ENCODE results near the gene NEK5. TPM values are rescaled to one million over a fixed set of nuclear protein-coding genes. Genes with fewer than 3 reads are reported as not detected.

NEK5 gene
- total and polyA plus RNA-seq, 2 experiments from 2014 or later: 0.73 to 1.3 TPM

- Histone ChIP-seq H3F3A (replicated peaks; ENCODE audit: low read depth) (no peaks in the 10 kb centered on the region), H3K9me2 (ENCODE audit: insufficient read depth) (no peaks in the 10 kb centered on the region; the same call in 1 of the 2 replicates), H3K27ac (ENCODE audit: low read depth) (no peak overlapping the region), H3K27me3 (ENCODE audit: insufficient read depth) (peaks cover 3% of the 10 kb centered on the region; the same call in 1 of the 2 replicates), H3K4me2 (no peak overlapping the region), H3K79me2 (replicated peaks; ENCODE audit: insufficient read depth) (no peaks in the 10 kb centered on the region), H4K20me1 (replicated peaks; ENCODE audit: insufficient read depth) (no peaks in the 10 kb centered on the region), H3K4me3 (no peak overlapping the region), H2AFZ (no peak overlapping the region), H3K36me3 (ENCODE audit: insufficient read depth) (no peaks in the 10 kb centered on the region), H3K4me1 (ENCODE audit: insufficient read depth) (peaks cover 6% of the 10 kb centered on the region; the same call in 1 of the 2 replicates)
- peaks cover 19% of the 10 kb centered on the region for H3K36me3 Mint-ChIP-seq (ENCODE audit: low read depth)
- H3K9me3 Mint-ChIP-seq: peaks cover 5% of the 10 kb centered on the region; the same call in 2 of the 3 replicates
- TF ChIP-seq NANOG (IDR thresholded peaks at IDR 0.05; ENCODE audit: borderline replicate concordance): no peak
- no peak for TF ChIP-seq POLR2AphosphoS5 (IDR thresholded peaks at IDR 0.05; ENCODE audit: low read depth)
- TF ChIP-seq ETS1 (IDR thresholded peaks at IDR 0.05): no peak
- peak; percentile 5 for DNase-seq (ENCODE audit: low spot score)
- H3K4me1 Mint-ChIP-seq: peaks cover 5% of the 10 kb centered on the region; the same call in 2 of the 3 replicates
- peak overlapping the region; percentile 81; the same call in 1 of the 3 replicates for H3K4me3 Mint-ChIP-seq
- H3K27ac Mint-ChIP-seq: no peak overlapping the region
- peaks cover 7% of the 10 kb centered on the region for H3K27me3 Mint-ChIP-seq (ENCODE audit: insufficient read depth, low read depth, poor library complexity)
- ATAC-seq: no peak
Measured at GRCh38 chr13:52127378-52127777, 1.5 kb downstream of the NEK5 start.

- Histone ChIP-seq H3K4me3 (no peak overlapping the region), H3K27me3 (ENCODE audit: insufficient read depth) (peaks cover 3% of the 10 kb centered on the region; the same call in 1 of the 2 replicates), H4K20me1 (replicated peaks; ENCODE audit: insufficient read depth) (no peaks in the 10 kb centered on the region), H3K4me1 (ENCODE audit: insufficient read depth) (peaks cover 6% of the 10 kb centered on the region; the same call in 1 of the 2 replicates), H3F3A (replicated peaks; ENCODE audit: low read depth) (no peaks in the 10 kb centered on the region), H3K4me2 (no peak overlapping the region), H3K36me3 (ENCODE audit: insufficient read depth) (no peaks in the 10 kb centered on the region), H3K79me2 (replicated peaks; ENCODE audit: insufficient read depth) (no peaks in the 10 kb centered on the region), H2AFZ (no peak overlapping the region), H3K9me2 (ENCODE audit: insufficient read depth) (no peaks in the 10 kb centered on the region; the same call in 1 of the 2 replicates), H3K27ac (ENCODE audit: low read depth) (no peak overlapping the region)
- no peak for DNase-seq (ENCODE audit: low spot score)
- peaks cover 5% of the 10 kb centered on the region; the same call in 2 of the 3 replicates for H3K4me1 Mint-ChIP-seq
- no peak overlapping the region for H3K4me3 Mint-ChIP-seq
- peaks cover 7% of the 10 kb centered on the region for H3K27me3 Mint-ChIP-seq (ENCODE audit: insufficient read depth, low read depth, poor library complexity)
- no peaks in the 10 kb centered on the region for H3K9me3 Mint-ChIP-seq
- H3K36me3 Mint-ChIP-seq (ENCODE audit: low read depth): peaks cover under 1% of the 10 kb centered on the region; the same call in 2 of the 3 replicates
- ATAC-seq: no peak
- no peak overlapping the region for H3K27ac Mint-ChIP-seq
- TF ChIP-seq ETS1 (IDR thresholded peaks at IDR 0.05): no peak
- no peak for TF ChIP-seq JUNB (IDR thresholded peaks at IDR 0.05; ENCODE audit: unreplicated experiment)
- TF ChIP-seq NANOG (IDR thresholded peaks at IDR 0.05; ENCODE audit: borderline replicate concordance): no peak
- TF ChIP-seq STAT1 (IDR thresholded peaks at IDR 0.05; ENCODE audit: unreplicated experiment): no peak
- no peak for TF ChIP-seq ZNF114 (CRISPR knock-in tag; IDR thresholded peaks at IDR 0.05)
- no peak for TF ChIP-seq EZH2 (IDR thresholded peaks at IDR 0.05; ENCODE audit: low read depth, unreplicated experiment)
- no peak for TF ChIP-seq EZH2phosphoT487 (IDR thresholded peaks at IDR 0.05; ENCODE audit: unreplicated experiment)
- no peak for TF ChIP-seq ZNF462 (CRISPR knock-in tag; IDR thresholded peaks at IDR 0.05)
Measured at GRCh38 chr13:52125547-52125946, 3.3 kb downstream of the NEK5 start.

Data from GM23338 (cell line).